SH-SY5Y (cell line): ENCODE data around the gene PPP2R2C.

Experiments
- GATA2 ChIP-seq: IDR thresholded peaks from 2 replicates; pipeline ENCODE4 v1.6.1; 2011; ENCODE audit warnings: mild to moderate bottlenecking, low read depth, low read length
- GATA3 ChIP-seq: IDR thresholded peaks from 2 replicates; pipeline ENCODE4 v1.6.1; 2011; ENCODE audit warnings: low read depth, mild to moderate bottlenecking, low read length, moderate library complexity

GRCh38 chr4:6423575-6423974 is 48.8 kb downstream of the PPP2R2C start:
- TF ChIP-seq GATA2 (no peak), GATA3 (no peak)
